T-helper 1 cell treated with Interleukin-12 subunit alpha and Interleukin-12 subunit beta and Interleukin-4 antibody, amounts not matched to agents 30 μg/mL and 1 μg/mL, for 36 hours (primary cell): ENCODE measurements around the gene RFC3.
"Not testable (repeated sequence)": the region's sequence is repeated elsewhere in the genome, so short reads cannot be mapped to it uniquely, and the experiment has no call there.

Experiments used
- H3K27ac Mint-ChIP-seq: one replicate; pipeline ENCODE4 v1.8.0; 2021; ENCODE audit warnings: mild to moderate bottlenecking, mixed read lengths
- H3K27me3 Mint-ChIP-seq: one replicate; pipeline ENCODE4 v1.8.0; 2021; ENCODE audit warnings: low read depth, mixed read lengths
- H3K36me3 Mint-ChIP-seq: one replicate; pipeline ENCODE4 v1.8.0; 2021; ENCODE audit warnings: low read depth, mixed read lengths
- H3K4me1 Mint-ChIP-seq: one replicate; pipeline ENCODE4 v1.8.0; 2021; ENCODE audit warnings: low read depth, mixed read lengths
- H3K4me3 Mint-ChIP-seq: one replicate; pipeline ENCODE4 v1.8.0; 2021; ENCODE audit warnings: mild to moderate bottlenecking, moderate library complexity, mixed read lengths
- H3K9me3 Mint-ChIP-seq: one replicate; pipeline ENCODE4 v1.8.0; 2021; ENCODE audit warnings: mixed read lengths

Gene RFC3

GRCh38 chr13:33817901-33818706 lies at the start of gene RFC3:
RFC3 (plus strand) TSS chr13:33818149; CDS start chr13:33818179, 30 bp downstream.
- H3K36me3 Mint-ChIP-seq = peaks cover 12% of the 10 kb centered on the region
- peak within 1 kb of the TSS; percentile 96 for H3K4me3 Mint-ChIP-seq
- H3K9me3 Mint-ChIP-seq = no peaks in the 10 kb centered on the region
- H3K27me3 Mint-ChIP-seq = no peaks in the 10 kb centered on the region
- peaks cover 25% of the 10 kb centered on the region for H3K4me1 Mint-ChIP-seq
- peak within 1 kb of the TSS; percentile 91 for H3K27ac Mint-ChIP-seq

DNA sequence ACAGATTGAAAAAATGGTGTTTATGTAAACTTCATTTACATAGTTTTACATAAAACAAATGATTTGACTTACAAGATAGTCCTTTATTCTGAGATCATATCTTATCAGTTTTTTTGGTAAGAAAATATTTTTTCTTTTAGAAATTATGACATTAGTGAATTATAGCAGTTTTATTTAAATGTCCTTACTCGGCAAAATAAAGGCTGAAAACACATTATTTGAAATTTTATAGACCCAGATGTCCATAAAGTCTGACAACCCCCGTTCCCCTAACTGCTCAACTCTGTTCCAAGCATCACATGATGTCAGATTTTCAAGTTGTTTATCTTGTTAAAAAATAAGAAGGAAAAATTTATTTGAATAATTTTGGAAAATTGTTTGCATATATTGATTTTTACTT lies 46.7 kb upstream of the RFC3 start:
- Mint-ChIP-seq H3K27me3 (peaks cover 4% of the 10 kb centered on the region), H3K27ac (no peak overlapping the region), H3K4me1 (no peaks in the 10 kb centered on the region), H3K4me3 (no peak overlapping the region), H3K9me3 (no peaks in the 10 kb centered on the region), H3K36me3 (no peaks in the 10 kb centered on the region)

DNA sequence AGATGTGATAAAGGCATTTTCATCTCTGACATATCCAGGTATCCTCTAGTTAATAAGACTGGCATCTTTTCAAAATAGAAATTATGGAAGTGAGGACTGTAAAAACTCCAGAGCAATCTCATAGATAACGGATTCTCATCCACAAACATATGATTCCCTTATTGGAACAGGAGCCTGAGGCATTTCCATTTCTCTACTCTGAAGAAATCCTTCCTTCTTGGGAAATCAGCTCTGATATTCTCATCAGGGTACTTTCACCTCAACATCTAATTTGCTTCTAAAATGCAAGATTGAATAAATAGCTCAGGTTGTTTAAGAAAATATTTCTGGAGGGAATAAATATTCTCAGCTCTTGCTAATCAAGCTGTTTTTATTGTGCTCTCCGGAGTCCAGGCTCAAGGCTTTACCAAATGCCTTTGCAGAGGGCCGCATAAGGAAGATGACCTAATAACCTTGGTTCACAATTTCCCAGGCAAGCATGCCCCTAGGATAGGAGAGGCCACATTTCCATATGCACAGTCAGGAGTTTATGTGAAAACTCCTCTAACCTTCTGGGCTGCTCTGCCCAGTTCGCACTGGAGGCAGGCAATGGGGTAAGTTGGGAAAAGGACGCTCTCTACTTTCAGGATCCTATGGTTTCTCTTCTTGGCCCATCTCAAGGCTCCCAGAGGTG lies 44.0 kb upstream of the RFC3 start:
- no peak overlapping the region for H3K4me3 Mint-ChIP-seq
- no peaks in the 10 kb centered on the region for H3K4me1 Mint-ChIP-seq
- H3K27ac Mint-ChIP-seq = peak overlapping the region; percentile 24
- peaks cover 4% of the 10 kb centered on the region for H3K27me3 Mint-ChIP-seq
- H3K36me3 Mint-ChIP-seq = no peaks in the 10 kb centered on the region
- H3K9me3 Mint-ChIP-seq = no peaks in the 10 kb centered on the region

GRCh38 chr13:33775339-33776108 lies 42.4 kb upstream of the RFC3 start:
- Mint-ChIP-seq H3K27ac (no peak overlapping the region), H3K4me1 (no peaks in the 10 kb centered on the region), H3K9me3 (peaks cover 2% of the 10 kb centered on the region), H3K36me3 (no peaks in the 10 kb centered on the region), H3K4me3 (no peak overlapping the region), H3K27me3 (peaks cover 8% of the 10 kb centered on the region)

- Mint-ChIP-seq H3K4me3 (no peak overlapping the region), H3K36me3 (no peaks in the 10 kb centered on the region), H3K27me3 (peaks cover 8% of the 10 kb centered on the region), H3K27ac (no peak overlapping the region), H3K4me1 (no peaks in the 10 kb centered on the region), H3K9me3 (peaks cover 7% of the 10 kb centered on the region)
Observed at GRCh38 chr13:33776239-33776881, 41.6 kb upstream of the RFC3 start.

DNA sequence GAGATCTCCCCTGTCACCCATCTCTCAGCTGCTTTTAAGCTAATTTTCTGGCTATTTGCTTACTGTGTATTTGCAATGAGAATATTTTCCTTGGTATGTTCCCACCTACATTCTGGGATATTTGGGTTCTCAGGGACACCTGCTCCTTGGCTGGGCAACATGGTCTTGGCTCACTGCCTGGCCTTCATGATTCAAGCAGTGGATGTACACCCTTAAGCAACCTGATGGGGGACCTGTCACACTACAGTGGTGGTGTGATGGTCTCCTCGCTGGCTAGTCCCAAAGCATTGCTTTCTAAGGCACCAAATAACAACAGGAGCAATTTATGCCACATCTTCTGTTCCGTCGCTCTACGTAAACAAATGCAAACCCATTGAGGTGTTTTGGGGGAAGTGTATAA lies 35.3 kb upstream of the RFC3 start:
- peaks cover 20% of the 10 kb centered on the region for H3K9me3 Mint-ChIP-seq

GRCh38 chr13:33783212-33783611 lies 34.7 kb upstream of the RFC3 start:
- not testable (repeated sequence) for H3K27me3 Mint-ChIP-seq, H3K36me3 Mint-ChIP-seq, H3K27ac Mint-ChIP-seq, H3K4me3 Mint-ChIP-seq
- H3K9me3 Mint-ChIP-seq = peaks cover 20% of the 10 kb centered on the region
- peaks cover 14% of the 10 kb centered on the region for H3K4me1 Mint-ChIP-seq

More for the DNA sequence above, 35.3 kb upstream of the RFC3 start:
- H3K4me3 Mint-ChIP-seq = no peak overlapping the region
- H3K27ac Mint-ChIP-seq = no peak overlapping the region
- peaks cover 8% of the 10 kb centered on the region for H3K27me3 Mint-ChIP-seq
- H3K4me1 Mint-ChIP-seq = peaks cover 11% of the 10 kb centered on the region
- H3K36me3 Mint-ChIP-seq = no peaks in the 10 kb centered on the region

- no peak overlapping the region for H3K4me3 Mint-ChIP-seq
Observed at GRCh38 chr13:33784738-33785137, 33.2 kb upstream of the RFC3 start.

DNA sequence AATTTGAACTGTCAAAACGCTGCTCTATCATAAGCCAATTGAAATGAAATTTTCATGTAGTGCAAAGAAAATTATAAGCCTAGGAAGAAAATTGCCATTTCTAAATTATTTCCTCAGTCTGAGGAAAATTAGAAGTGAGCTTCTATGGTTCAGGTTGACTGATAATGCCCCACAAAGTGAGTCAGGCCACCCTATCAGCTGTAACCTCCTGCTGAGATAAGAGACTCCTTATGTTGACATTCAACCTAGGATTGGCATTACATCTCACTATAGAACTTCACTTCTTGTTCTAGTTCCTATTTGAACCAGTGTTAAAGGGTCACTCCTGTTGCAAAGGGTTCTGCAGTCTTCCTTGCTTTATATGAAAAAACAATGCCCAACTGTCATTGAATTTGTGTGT lies 32.6 kb upstream of the RFC3 start:
- Mint-ChIP-seq H3K27me3 (peaks cover 7% of the 10 kb centered on the region), H3K9me3 (peaks cover 19% of the 10 kb centered on the region), H3K4me1 (peaks cover 14% of the 10 kb centered on the region), H3K36me3 (no peaks in the 10 kb centered on the region), H3K4me3 (no peak overlapping the region), H3K27ac (no peak overlapping the region)

More at GRCh38 chr13:33784738-33785137, 33.2 kb upstream of the RFC3 start:
- Mint-ChIP-seq H3K36me3 (no peaks in the 10 kb centered on the region), H3K27me3 (peaks cover 6% of the 10 kb centered on the region), H3K9me3 (peaks cover 20% of the 10 kb centered on the region), H3K27ac (no peak overlapping the region), H3K4me1 (peaks cover 14% of the 10 kb centered on the region)

DNA sequence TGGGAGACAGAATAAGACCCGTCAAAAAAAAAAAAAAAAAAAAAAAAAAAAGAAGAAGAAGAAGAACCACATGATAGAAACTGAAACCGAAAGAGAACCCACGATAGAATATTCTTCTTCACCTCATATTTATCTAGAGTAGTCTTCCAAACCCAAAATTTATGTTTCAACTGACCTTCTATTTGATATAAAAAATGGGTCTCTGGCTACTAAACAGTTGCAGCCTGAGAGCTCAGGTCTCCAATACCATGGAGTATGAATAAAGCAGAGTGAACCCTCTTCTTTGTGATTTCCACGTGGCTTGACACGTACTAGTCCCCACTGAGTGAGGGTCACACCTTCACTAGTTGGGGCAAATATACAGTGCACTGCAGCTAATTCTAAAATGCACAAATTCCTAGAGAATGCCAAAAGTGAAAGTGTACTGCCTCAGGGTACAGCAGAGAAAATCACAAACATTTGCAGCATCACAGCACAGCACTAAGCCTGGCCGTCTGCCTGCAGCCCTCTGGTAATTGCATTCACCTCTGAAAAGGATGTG lies 30.8 kb upstream of the RFC3 start:
- Mint-ChIP-seq H3K27ac (peak overlapping the region; percentile 71), H3K9me3 (peaks cover 8% of the 10 kb centered on the region), H3K27me3 (peaks cover 9% of the 10 kb centered on the region)

GRCh38 chr13:33789066-33789606 lies 28.8 kb upstream of the RFC3 start:
- Mint-ChIP-seq H3K27ac (no peak overlapping the region), H3K4me3 (no peak overlapping the region), H3K4me1 (peaks cover 14% of the 10 kb centered on the region), H3K27me3 (peaks cover 9% of the 10 kb centered on the region), H3K36me3 (no peaks in the 10 kb centered on the region), H3K9me3 (peaks cover 6% of the 10 kb centered on the region)

More for the DNA sequence above, 30.8 kb upstream of the RFC3 start:
- Mint-ChIP-seq H3K4me3 (peak overlapping the region; percentile 64), H3K36me3 (no peaks in the 10 kb centered on the region), H3K4me1 (peaks cover 14% of the 10 kb centered on the region)

- Mint-ChIP-seq H3K27ac (no peak overlapping the region), H3K9me3 (peaks cover 2% of the 10 kb centered on the region), H3K4me3 (no peak overlapping the region), H3K36me3 (no peaks in the 10 kb centered on the region), H3K4me1 (peaks cover 14% of the 10 kb centered on the region), H3K27me3 (peaks cover 6% of the 10 kb centered on the region)
Observed at GRCh38 chr13:33789739-33790138, 28.2 kb upstream of the RFC3 start.

DNA sequence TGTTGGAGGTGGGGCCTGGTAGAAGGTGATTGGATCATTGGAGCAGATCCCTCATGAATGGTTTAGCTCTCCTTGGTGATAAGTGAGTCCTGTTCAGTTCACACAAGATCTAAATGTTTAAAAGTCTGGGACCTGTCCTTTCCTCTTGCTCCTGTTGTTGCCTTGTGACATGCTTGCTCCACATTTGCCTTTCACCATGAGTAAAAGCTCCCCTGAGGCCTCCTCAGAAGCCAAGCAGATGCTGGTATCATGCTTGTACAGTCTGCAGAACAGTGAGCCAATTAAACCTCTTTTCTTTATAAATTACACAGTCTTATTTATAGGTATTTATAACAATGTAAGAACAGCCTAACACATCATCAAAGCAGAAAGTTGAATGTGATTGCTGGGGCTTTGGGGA lies 24.2 kb upstream of the RFC3 start:
- Mint-ChIP-seq H3K4me1 (peaks cover 4% of the 10 kb centered on the region), H3K27me3 (peaks cover 3% of the 10 kb centered on the region), H3K4me3 (no peak overlapping the region), H3K9me3 (no peaks in the 10 kb centered on the region), H3K27ac (no peak overlapping the region), H3K36me3 (no peaks in the 10 kb centered on the region)

- peaks cover 4% of the 10 kb centered on the region for H3K4me1 Mint-ChIP-seq
- no peaks in the 10 kb centered on the region for H3K9me3 Mint-ChIP-seq
- no peak overlapping the region for H3K27ac Mint-ChIP-seq
- H3K36me3 Mint-ChIP-seq = no peaks in the 10 kb centered on the region
- H3K4me3 Mint-ChIP-seq = no peak overlapping the region
- peaks cover 3% of the 10 kb centered on the region for H3K27me3 Mint-ChIP-seq
Observed at GRCh38 chr13:33794576-33794975, 23.4 kb upstream of the RFC3 start.
